SK-N-SH treated with all-trans-retinoic acid at 6 μM for 48 hours (cell line): ENCODE data around the gene MYBL2.

ENCODE experiments used
- ATAC-seq: fragments of 200-7000 bp; cut with Tn5 transposase; 3 replicates; pipeline ENCODE4 v1.9.1; 2020; ENCODE audit warnings: mild to moderate bottlenecking, moderate library complexity
- ARNTL ChIP-seq: fragments of 450-650 bp; formaldehyde crosslinking; IDR thresholded peaks from 2 replicates; pipeline ENCODE4 v1.5.0; 2020; ENCODE audit warnings: low read depth, mild to moderate bottlenecking, moderate library complexity, borderline replicate concordance
- BACH2 ChIP-seq: fragments of 250-450 bp; sonication (Bioruptor Pico); IDR thresholded peaks from 2 replicates; pipeline ENCODE4 v1.9.0; 2021; ENCODE audit warnings: mild to moderate bottlenecking, borderline replicate concordance
- CSDC2 ChIP-seq: fragments of 250-450 bp; sonication (Bioruptor Pico); IDR thresholded peaks from 2 replicates; pipeline ENCODE4 v1.5.0; 2020; ENCODE audit warnings: mild to moderate bottlenecking, moderate library complexity
- ESRRG ChIP-seq: fragments of 250-450 bp; sonication (Bioruptor Pico); IDR thresholded peaks from 2 replicates; pipeline ENCODE4 v1.6.1; 2021; ENCODE audit warnings: mild to moderate bottlenecking
- GLIS3 ChIP-seq: fragments of 250-450 bp; sonication (Bioruptor Pico); IDR thresholded peaks from 2 replicates; pipeline ENCODE4 v1.5.0; 2020; ENCODE audit warnings: mild to moderate bottlenecking, moderate library complexity
- ISL1 ChIP-seq: fragments of 250-450 bp; sonication (Bioruptor Pico); IDR thresholded peaks from 2 replicates; pipeline ENCODE4 v2.1.2; 2022; ENCODE audit warnings: mild to moderate bottlenecking, moderate library complexity
- OSR1 ChIP-seq: fragments of 250-450 bp; sonication (Bioruptor Pico); IDR thresholded peaks from 2 replicates; pipeline ENCODE4 v1.8.0; 2022; ENCODE audit warnings: moderate library complexity, mild to moderate bottlenecking, inconsistent platforms
- PPARA ChIP-seq: fragments of 250-450 bp; sonication (Bioruptor Pico); IDR thresholded peaks from 2 replicates; pipeline ENCODE4 v1.5.0; 2020; ENCODE audit warnings: mild to moderate bottlenecking, borderline replicate concordance
- RARB ChIP-seq: fragments of 250-450 bp; sonication (Bioruptor Pico); IDR thresholded peaks from 2 replicates; pipeline ENCODE4 v1.8.0; 2021; ENCODE audit warnings: mild to moderate bottlenecking, moderate library complexity
- TCF4 ChIP-seq: fragments of 250-450 bp; sonication (Bioruptor Pico); IDR thresholded peaks from 2 replicates; pipeline ENCODE4 v1.8.0; 2021; ENCODE audit warnings: mild to moderate bottlenecking, moderate library complexity, borderline replicate concordance
- TOX ChIP-seq: fragments of 250-450 bp; sonication (Bioruptor Pico); IDR thresholded peaks from 2 replicates; pipeline ENCODE4 v1.8.0; 2021; ENCODE audit warnings: mild to moderate bottlenecking, moderate library complexity, borderline replicate concordance
- ZC3H10 ChIP-seq: fragments of 250-450 bp; sonication (Bioruptor Pico); IDR thresholded peaks from 2 replicates; pipeline ENCODE4 v1.5.1; 2021; ENCODE audit warnings: mild to moderate bottlenecking, moderate library complexity
- ZFP3 ChIP-seq: fragments of 250-450 bp; sonication (Bioruptor Pico); IDR thresholded peaks from 2 replicates; pipeline ENCODE4 v1.5.0; 2020; ENCODE audit warnings: mild to moderate bottlenecking, moderate library complexity
- ZFP30 ChIP-seq: fragments of 450-650 bp; formaldehyde crosslinking; IDR thresholded peaks from 2 replicates; pipeline ENCODE4 v1.5.0; 2022; ENCODE audit warnings: mild to moderate bottlenecking, moderate library complexity
- ZNF70 ChIP-seq: fragments of 450-650 bp; formaldehyde crosslinking; IDR thresholded peaks from 2 replicates; pipeline ENCODE4 v1.5.0; 2020; ENCODE audit warnings: mild to moderate bottlenecking, moderate library complexity
- ZNF8 ChIP-seq: fragments of 450-650 bp; formaldehyde crosslinking; IDR thresholded peaks from 2 replicates; pipeline ENCODE4 v1.5.0; 2020; ENCODE audit warnings: mild to moderate bottlenecking, moderate library complexity
- TF ChIP-seq, protein P1 (sequence below): fragments of 250-450 bp; sonication (Bioruptor Pico); IDR thresholded peaks from 2 replicates; pipeline ENCODE4 v1.5.1; 2020; ENCODE audit warnings: low read depth, mild to moderate bottlenecking, moderate library complexity
- TF ChIP-seq, protein P2 (sequence below): fragments of 250-450 bp; sonication (Bioruptor Pico); IDR thresholded peaks from 2 replicates; pipeline ENCODE4 v1.8.0; 2021; ENCODE audit warnings: low read depth, mild to moderate bottlenecking, moderate library complexity, borderline replicate concordance
- TF ChIP-seq, protein P3 (sequence below): fragments of 250-450 bp; sonication (Bioruptor Pico); IDR thresholded peaks from 2 replicates; pipeline ENCODE4 v1.5.1; 2021; ENCODE audit warnings: mild to moderate bottlenecking, moderate library complexity
- TF ChIP-seq, protein P4 (sequence below): fragments of 250-450 bp; sonication (Bioruptor Pico); IDR thresholded peaks from 2 replicates; pipeline ENCODE4 v1.5.0; 2020; ENCODE audit warnings: mild to moderate bottlenecking, moderate library complexity

MYBL2 gene

DNA sequence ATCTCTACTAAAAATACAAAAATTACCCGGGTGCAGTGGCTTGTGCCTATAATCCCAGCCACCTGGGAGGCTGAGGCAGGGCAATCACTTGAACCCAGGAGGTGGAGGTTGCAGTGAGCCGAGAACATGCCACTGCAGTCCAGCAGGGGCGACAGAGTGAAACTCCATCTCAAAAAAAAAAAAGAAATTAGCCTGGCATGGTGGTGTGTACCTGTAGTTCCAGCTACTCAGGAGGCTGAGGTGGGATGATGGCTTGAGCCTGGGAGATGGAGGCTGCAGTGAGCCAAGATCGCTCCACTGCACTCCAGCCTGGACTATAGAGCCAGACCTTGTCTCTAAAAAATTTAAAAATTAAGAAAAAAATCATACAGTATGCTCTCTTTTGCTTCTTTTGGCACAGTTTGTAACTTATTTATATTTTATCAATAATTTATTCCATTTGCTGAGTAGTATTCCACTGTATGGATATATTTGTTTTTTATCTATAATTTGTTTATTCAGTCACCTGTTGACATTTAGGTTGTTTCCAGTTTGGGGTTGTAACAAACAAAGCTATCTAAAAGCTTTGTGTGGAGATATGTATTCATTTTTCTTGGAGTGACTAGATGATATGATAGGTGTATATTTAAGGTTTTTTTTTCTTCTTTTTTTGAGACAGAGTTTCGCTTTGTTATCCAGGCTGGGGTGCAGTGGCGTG is 8.0 kb upstream of the MYBL2 start:
- ATAC-seq: no peak
- TF ChIP-seq ESRRG (CRISPR knock-in tag) (no peak), ZFP3 (CRISPR knock-in tag) (no peak), CSDC2 (no peak)
- TF ChIP-seq, protein P1, sequence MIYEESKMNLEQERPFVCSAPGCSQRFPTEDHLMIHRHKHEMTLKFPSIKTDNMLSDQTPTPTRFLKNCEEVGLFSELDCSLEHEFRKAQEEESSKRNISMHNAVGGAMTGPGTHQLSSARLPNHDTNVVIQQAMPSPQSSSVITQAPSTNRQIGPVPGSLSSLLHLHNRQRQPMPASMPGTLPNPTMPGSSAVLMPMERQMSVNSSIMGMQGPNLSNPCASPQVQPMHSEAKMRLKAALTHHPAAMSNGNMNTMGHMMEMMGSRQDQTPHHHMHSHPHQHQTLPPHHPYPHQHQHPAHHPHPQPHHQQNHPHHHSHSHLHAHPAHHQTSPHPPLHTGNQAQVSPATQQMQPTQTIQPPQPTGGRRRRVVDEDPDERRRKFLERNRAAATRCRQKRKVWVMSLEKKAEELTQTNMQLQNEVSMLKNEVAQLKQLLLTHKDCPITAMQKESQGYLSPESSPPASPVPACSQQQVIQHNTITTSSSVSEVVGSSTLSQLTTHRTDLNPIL (CRISPR knock-in tag): no peak
- TF ChIP-seq, all 23 proteins: peak for 0

DNA sequence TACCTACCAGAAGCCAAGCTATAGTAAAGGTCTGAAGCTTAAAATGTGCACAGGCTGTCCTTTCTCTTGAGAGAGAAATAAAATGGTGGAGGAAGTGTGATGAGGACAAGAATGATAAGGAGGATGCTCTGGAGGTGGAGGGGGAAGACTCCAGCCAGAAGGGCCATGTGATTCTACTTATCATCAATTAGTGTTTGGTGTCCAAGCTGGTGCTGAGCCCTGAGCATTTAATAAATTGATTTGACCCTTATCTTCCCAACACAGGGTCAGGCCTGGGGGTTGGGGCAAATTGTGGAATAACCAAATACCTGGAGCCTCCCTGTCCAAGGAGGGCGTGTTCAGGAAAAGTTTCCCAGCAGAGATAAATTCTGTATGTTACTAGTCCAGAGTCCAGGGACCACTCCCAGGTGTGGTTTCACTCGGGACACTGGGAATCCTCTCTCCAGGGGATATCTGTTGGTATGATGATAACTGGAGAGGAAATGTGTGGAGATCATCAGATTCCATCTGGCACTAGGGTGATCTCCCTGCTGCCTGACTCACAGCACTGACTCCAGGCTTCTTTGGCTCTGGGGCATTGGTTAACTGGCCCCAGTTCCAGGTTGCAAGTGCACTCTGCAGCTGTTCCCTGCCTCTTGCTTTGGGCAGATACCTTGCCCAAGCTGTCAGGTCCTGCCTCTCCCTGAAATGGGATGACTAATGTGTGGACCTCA is 3.8 kb upstream of the MYBL2 start:
- TF ChIP-seq ZFP30 (no peak), ARNTL (no peak), ZNF70 (CRISPR knock-in tag) (no peak), CSDC2 (no peak)
- TF ChIP-seq, protein P2, sequence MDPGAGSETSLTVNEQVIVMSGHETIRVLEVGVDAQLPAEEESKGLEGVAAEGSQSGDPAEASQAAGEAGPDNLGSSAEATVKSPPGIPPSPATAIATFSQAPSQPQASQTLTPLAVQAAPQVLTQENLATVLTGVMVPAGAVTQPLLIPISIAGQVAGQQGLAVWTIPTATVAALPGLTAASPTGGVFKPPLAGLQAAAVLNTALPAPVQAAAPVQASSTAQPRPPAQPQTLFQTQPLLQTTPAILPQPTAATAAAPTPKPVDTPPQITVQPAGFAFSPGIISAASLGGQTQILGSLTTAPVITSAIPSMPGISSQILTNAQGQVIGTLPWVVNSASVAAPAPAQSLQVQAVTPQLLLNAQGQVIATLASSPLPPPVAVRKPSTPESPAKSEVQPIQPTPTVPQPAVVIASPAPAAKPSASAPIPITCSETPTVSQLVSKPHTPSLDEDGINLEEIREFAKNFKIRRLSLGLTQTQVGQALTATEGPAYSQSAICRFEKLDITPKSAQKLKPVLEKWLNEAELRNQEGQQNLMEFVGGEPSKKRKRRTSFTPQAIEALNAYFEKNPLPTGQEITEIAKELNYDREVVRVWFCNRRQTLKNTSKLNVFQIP (CRISPR knock-in tag): no peak
- ATAC-seq: no peak

DNA sequence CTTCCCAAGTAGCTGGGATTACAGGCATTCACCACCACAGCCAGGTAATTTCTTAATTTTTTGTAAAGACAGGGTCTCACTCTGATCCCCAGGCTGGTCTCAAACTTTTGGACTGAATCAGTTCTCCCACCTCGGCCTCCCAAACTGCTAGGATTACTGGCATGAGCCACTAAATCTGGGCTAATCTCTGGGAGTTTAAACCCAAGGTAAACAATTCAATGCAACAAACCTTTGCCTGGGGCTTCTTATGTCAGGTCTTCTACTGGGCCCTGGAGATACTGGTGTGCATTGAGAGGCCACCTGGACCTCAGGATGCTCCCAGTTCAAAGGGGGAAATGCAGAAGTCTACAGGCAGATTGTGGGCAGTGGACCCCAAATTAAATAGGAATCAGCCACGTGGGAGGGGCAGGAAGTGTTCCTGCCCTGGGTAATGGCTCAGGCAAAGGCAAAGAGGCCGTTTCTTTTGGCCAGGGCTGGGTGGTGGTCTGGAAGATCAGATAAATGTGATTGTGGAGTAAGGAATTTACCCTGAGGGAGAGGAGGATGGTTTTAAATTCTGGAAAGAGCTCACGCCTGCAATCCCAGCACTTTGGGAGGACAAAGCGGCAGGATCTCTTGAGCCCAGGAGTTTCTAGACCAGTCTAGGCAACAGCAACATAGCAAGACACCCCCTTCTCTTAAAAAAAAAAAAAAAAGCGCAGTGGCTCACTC is 1.3 kb upstream of the MYBL2 start:
- no peak for ATAC-seq
- TF ChIP-seq RARB (CRISPR knock-in tag) (no peak), ISL1 (CRISPR knock-in tag) (no peak), GLIS3 (CRISPR knock-in tag) (no peak), TCF4 (no peak), ZFP3 (CRISPR knock-in tag) (no peak), PPARA (CRISPR knock-in tag) (no peak), ZC3H10 (CRISPR knock-in tag) (no peak), OSR1 (CRISPR knock-in tag) (no peak), ZNF8 (CRISPR knock-in tag) (no peak), ZNF70 (CRISPR knock-in tag) (no peak), ESRRG (CRISPR knock-in tag) (no peak), ARNTL (no peak), TOX (no peak), CSDC2 (no peak)
- TF ChIP-seq, protein P1 (CRISPR knock-in tag): no peak
- TF ChIP-seq, protein P3, sequence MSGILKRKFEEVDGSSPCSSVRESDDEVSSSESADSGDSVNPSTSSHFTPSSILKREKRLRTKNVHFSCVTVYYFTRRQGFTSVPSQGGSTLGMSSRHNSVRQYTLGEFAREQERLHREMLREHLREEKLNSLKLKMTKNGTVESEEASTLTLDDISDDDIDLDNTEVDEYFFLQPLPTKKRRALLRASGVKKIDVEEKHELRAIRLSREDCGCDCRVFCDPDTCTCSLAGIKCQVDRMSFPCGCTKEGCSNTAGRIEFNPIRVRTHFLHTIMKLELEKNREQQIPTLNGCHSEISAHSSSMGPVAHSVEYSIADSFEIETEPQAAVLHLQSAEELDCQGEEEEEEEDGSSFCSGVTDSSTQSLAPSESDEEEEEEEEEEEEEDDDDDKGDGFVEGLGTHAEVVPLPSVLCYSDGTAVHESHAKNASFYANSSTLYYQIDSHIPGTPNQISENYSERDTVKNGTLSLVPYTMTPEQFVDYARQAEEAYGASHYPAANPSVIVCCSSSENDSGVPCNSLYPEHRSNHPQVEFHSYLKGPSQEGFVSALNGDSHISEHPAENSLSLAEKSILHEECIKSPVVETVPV (CRISPR knock-in tag): no peak

DNA sequence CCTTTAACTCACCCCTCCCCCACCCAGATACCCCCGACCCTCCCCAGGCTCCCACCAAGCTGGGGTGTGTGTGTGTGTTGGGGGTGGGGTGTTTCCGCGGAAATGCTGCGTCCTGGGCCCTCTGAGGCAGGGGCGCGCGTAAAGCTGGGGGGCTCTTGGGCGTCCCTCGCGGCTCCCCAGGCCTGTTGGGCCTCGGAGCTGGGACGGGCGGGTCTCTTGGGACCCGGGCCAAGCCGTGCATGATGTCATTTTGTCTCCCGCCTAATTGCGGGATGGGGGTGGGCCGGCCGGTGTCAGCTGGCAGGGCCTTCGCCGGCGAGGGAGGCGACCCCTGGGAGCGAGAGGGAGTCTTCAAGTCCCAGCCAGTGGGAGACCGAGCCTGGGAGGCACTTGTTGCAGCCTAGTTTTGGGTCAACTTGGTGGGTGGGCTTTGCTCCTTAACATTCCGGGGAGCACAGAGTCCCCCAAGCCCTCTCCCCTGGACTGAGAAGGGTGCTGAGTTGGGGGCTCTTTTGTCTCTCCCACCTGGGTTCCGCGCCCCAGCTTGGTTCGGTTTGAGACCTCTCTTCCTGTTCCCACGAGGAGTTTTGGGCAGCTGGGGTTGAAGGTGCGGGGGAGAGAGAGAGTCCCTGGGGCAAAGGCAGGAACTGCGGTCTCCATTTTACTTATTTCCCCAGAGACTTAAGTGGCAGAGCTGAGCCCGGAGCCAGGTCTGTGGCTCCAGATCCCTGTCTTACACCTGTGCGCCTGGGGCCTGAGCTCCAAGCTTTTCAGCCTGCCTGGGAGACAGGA is 623 bp downstream of the MYBL2 start:
- no peak; the same call in 2 of the 3 replicates for ATAC-seq
- TF ChIP-seq, protein P2 (CRISPR knock-in tag): no peak
- TF ChIP-seq TCF4: no peak
- TF ChIP-seq ZC3H10 (CRISPR knock-in tag): no peak
- TF ChIP-seq, protein P3 (CRISPR knock-in tag): no peak
- no peak for TF ChIP-seq RARB (CRISPR knock-in tag)
- no peak for TF ChIP-seq ESRRG (CRISPR knock-in tag)
- no peak for TF ChIP-seq PPARA (CRISPR knock-in tag)
- TF ChIP-seq ZFP30: no peak
- TF ChIP-seq, protein P4, sequence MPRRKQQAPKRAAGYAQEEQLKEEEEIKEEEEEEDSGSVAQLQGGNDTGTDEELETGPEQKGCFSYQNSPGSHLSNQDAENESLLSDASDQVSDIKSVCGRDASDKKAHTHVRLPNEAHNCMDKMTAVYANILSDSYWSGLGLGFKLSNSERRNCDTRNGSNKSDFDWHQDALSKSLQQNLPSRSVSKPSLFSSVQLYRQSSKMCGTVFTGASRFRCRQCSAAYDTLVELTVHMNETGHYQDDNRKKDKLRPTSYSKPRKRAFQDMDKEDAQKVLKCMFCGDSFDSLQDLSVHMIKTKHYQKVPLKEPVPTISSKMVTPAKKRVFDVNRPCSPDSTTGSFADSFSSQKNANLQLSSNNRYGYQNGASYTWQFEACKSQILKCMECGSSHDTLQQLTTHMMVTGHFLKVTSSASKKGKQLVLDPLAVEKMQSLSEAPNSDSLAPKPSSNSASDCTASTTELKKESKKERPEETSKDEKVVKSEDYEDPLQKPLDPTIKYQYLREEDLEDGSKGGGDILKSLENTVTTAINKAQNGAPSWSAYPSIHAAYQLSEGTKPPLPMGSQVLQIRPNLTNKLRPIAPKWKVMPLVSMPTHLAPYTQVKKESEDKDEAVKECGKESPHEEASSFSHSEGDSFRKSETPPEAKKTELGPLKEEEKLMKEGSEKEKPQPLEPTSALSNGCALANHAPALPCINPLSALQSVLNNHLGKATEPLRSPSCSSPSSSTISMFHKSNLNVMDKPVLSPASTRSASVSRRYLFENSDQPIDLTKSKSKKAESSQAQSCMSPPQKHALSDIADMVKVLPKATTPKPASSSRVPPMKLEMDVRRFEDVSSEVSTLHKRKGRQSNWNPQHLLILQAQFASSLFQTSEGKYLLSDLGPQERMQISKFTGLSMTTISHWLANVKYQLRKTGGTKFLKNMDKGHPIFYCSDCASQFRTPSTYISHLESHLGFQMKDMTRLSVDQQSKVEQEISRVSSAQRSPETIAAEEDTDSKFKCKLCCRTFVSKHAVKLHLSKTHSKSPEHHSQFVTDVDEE: no peak
- TF ChIP-seq ARNTL: no peak
- no peak for TF ChIP-seq BACH2 (CRISPR knock-in tag)
- no peak for TF ChIP-seq OSR1 (CRISPR knock-in tag)
